Endothelial cell of umbilical vein (primary cell): ENCODE measurements around the gene NAV2. TPM values are rescaled to one million over a fixed set of nuclear protein-coding genes. Genes with fewer than 3 reads are reported as not detected.

Experiments
- BruUV-seq: library from RNA; stranded (reverse); fragments of 400-500 nt; replicated peaks from 2 replicates; lab custom pipeline; 2021; lab: Mats Ljungman, UMichigan
- CTCF ChIA-PET: fragments of 300-600, 350-600 bp; sonication (Branson Sonifier 250); formaldehyde crosslinking; loops from one replicate; lab custom pipeline; 2021; ENCODE audit warnings: antibody characterized with exemption, inconsistent platforms; lab: Charles Lee
- POLR2A ChIA-PET: fragments of 300-600, 350-600 bp; sonication (Branson Sonifier 250); formaldehyde crosslinking; loops from one replicate; lab custom pipeline; 2021; ENCODE audit warnings: antibody characterized with exemption, inconsistent platforms; lab: Charles Lee
- DNase-seq: peaks from one replicate; pipeline ENCODE4 v3.0.0-alpha.2; 2011; ENCODE audit warnings: low read depth, low spot score
- FAIRE-seq: peaks from 2 replicates; lab custom pipeline; 2011; peaks lifted over from hg19 to GRCh38; lab: Jason Lieb, UNC
- H2AFZ ChIP-seq: 2 replicates; pipeline ENCODE4 v1.6.0; 2012; ENCODE audit warnings: low read depth, low read length, control low read depth, inconsistent platforms
- H3K27ac ChIP-seq: 2 replicates; pipeline ENCODE4 v1.5.1; 2011; ENCODE audit warnings: low read depth, mild to moderate bottlenecking, control low read depth, low read length, moderate library complexity; ENCODE audit not compliant: insufficient read depth
- H3K27me3 ChIP-seq, 2 experiments: 2 replicates each; pipeline versions ENCODE4 v1.6.0 to v1.6.1; 2011; ENCODE audit warnings: low read length in 2 of 2, mixed read lengths in 1 of 2; ENCODE audit not compliant: control insufficient read depth in 2 of 2, insufficient read depth in 2 of 2
- H3K36me3 ChIP-seq, 2 experiments: 2 replicates in 1 of 2; 3 replicates in 1 of 2; pipeline ENCODE4 v1.5.1; 2011; ENCODE audit warnings: low read length in 2 of 2, mild to moderate bottlenecking in 1 of 2, moderate library complexity in 1 of 2; ENCODE audit not compliant: control insufficient read depth in 2 of 2, insufficient read depth in 2 of 2; ENCODE audit errors: extremely low read depth in 1 of 2
- H3K4me1 ChIP-seq: 3 replicates; pipeline ENCODE4 v1.5.1; 2011; ENCODE audit warnings: mild to moderate bottlenecking, low read length; ENCODE audit not compliant: control insufficient read depth, insufficient read depth; ENCODE audit errors: extremely low read depth
- H3K4me2 ChIP-seq: 2 replicates; pipeline ENCODE4 v1.6.1; 2011; ENCODE audit warnings: low read length, control low read depth, mixed read lengths; ENCODE audit not compliant: insufficient read depth
- H3K4me3 ChIP-seq, 3 experiments: fragments of 200-600 bp in 1 of 3; sonication (generic), shearing (Covaris generic) in 1 of 3; replicated peaks in 1 of 3; 2 replicates each; pipeline ENCODE4 v1.5.1; 2011 to 2016; ENCODE audit warnings: control low read depth in 3 of 3, low read length in 3 of 3, mild to moderate bottlenecking in 2 of 3, inconsistent platforms in 1 of 3, low read depth in 1 of 3, moderate library complexity in 1 of 3; ENCODE audit not compliant: insufficient read depth in 1 of 3
- H3K79me2 ChIP-seq: 2 replicates; pipeline ENCODE4 v1.6.0; 2012; ENCODE audit warnings: low read length, inconsistent platforms; ENCODE audit not compliant: control insufficient read depth, insufficient read depth
- H3K9ac ChIP-seq: replicated peaks from 2 replicates; pipeline ENCODE3; 2011; ENCODE audit warnings: low read length, control low read depth; ENCODE audit not compliant: insufficient read depth; ENCODE audit errors: extremely low read depth
- H3K9me1 ChIP-seq: replicated peaks from 3 replicates; pipeline ENCODE4 v1.6.0; 2011; ENCODE audit warnings: mild to moderate bottlenecking, low read length; ENCODE audit not compliant: control insufficient read depth, insufficient read depth; ENCODE audit errors: extremely low read depth
- H3K9me3 ChIP-seq: replicated peaks from 2 replicates; pipeline ENCODE4 v1.5.1; 2012; ENCODE audit warnings: low read length, inconsistent platforms; ENCODE audit not compliant: control insufficient read depth, insufficient read depth
- H4K20me1 ChIP-seq: replicated peaks from 2 replicates; pipeline ENCODE3; 2011; ENCODE audit warnings: mild to moderate bottlenecking, low read length; ENCODE audit not compliant: control insufficient read depth, insufficient read depth; ENCODE audit errors: extremely low read depth
- CTCF ChIP-seq, 2 donors: IDR thresholded peaks; 1 replicate in 1 of 2; 2 replicates in 1 of 2; pipeline ENCODE4 v1.5.1; 2011; ENCODE audit warnings: low read length in 2 of 2, mild to moderate bottlenecking in 2 of 2, moderate library complexity in 2 of 2, control low read depth in 1 of 2, inconsistent platforms in 1 of 2, low read depth in 1 of 2; ENCODE audit not compliant: insufficient read depth in 1 of 2; ENCODE audit errors: extremely low read depth in 1 of 2
- FOS ChIP-seq: IDR thresholded peaks from 2 replicates; pipeline ENCODE4 v1.6.1; 2011; ENCODE audit warnings: mild to moderate bottlenecking, low read length, moderate library complexity, borderline replicate concordance; ENCODE audit not compliant: insufficient read depth
- POLR2AphosphoS5 ChIP-seq: IDR thresholded peaks from 2 replicates; pipeline ENCODE4 v1.6.1; 2012; ENCODE audit warnings: low read depth, mild to moderate bottlenecking, control low read depth, low read length, moderate library complexity; ENCODE audit not compliant: insufficient read depth
- dilution Hi-C: fragments of 300-500 bp; cut with MboI; formaldehyde crosslinking; loops from one replicate; pipeline ENCODE4 v1.15.0; 2019; ENCODE audit warnings: low sequenced_read_pairs; ENCODE audit not compliant: extremely low pct_ligation_motif_present
- intact Hi-C: fragments of 100-400 bp; cut with micrococcal nuclease; formaldehyde crosslinking; loops from one replicate; pipeline ENCODE4 v1.10.0; 2022
- polyA plus RNA-seq, 4 experiments: library from polyadenylated mRNA; depleted of rRNA in 3 of 4; stranded (reverse) in 3 of 4; unstranded in 1 of 4; fragments of >200 nt; gene quantifications; 2 replicates each; pipeline versions ENCODE4 v1.2.1 to v1.2.3, GENCODE V29; 2011 to 2012; ENCODE audit warnings: missing spikeins in 1 of 4
- total RNA-seq: library from RNA; stranded (reverse); gene quantifications from 2 replicates; pipeline ENCODE4 v1.2.3, GENCODE V29; 2021

Gene NAV2
- total and polyA plus RNA-seq, 2 donors (not counting 3 experiments of a cell fraction or from before 2014, with no cell fraction given), result 10.9 to 68.0 TPM

GRCh38 chr11:19903620-19904069, 191.0 kb downstream of the NAV2 start:
- peaks cover 6% of the 10 kb centered on the region for H3K79me2 ChIP-seq
- CTCF ChIA-PET, result interaction anchor here (0.6 to 9.4 kb wide), 67 partner anchors 9 to 833 kb away, joined by 3 to 91 read pairs (median 5); partner anchors contain the start of gene NAV2
- dilution Hi-C loops, result no loop called here

More at GRCh38 chr11:19903620-19904069, 191.0 kb downstream of the NAV2 start:
- no peaks in the 10 kb centered on the region for H3K27me3 ChIP-seq
- H3K9me1 ChIP-seq, result no peaks in the 10 kb centered on the region
- H3K4me3 ChIP-seq, result no peak overlapping the region
- TF ChIP-seq CTCF (IDR thresholded peaks at IDR 0.05; ENCODE audit: extremely low read depth in 1 of 2, insufficient read depth in 1 of 2, low read depth in 1 of 2, low read length in 2 of 2), result peak; percentile 79 to 82
- TF ChIP-seq FOS, result no peak
- TF ChIP-seq POLR2AphosphoS5, result no peak
- intact Hi-C loops, result loop anchor here (1.0 to 10.0 kb wide), 12 partner anchors 35 to 831 kb away; no protein-coding TSS in a partner anchor
- no peak overlapping the region for H2AFZ ChIP-seq
- no peak overlapping the region for H3K4me2 ChIP-seq
- DNase-seq (peak; percentile 74), FAIRE-seq (peak; percentile 86)
- BruUV-seq, result no TSS peak
- no peaks in the 10 kb centered on the region for H3K4me1 ChIP-seq
- no peak overlapping the region for H3K27ac ChIP-seq
- no peaks in the 10 kb centered on the region for H4K20me1 ChIP-seq
- H3K36me3 ChIP-seq, result no peaks in the 10 kb centered on the region
- no peak overlapping the region for H3K9ac ChIP-seq
- no peaks in the 10 kb centered on the region for H3K9me3 ChIP-seq
- POLR2A ChIA-PET, result no interaction called here
